H1 (cell line): Measurements from ENCODE around the gene ESR1. TPM values are rescaled to one million over a fixed set of nuclear protein-coding genes. Genes with fewer than 3 reads are reported as not detected.

Experiments
- CHD7 ChIP-seq: fragments of 300-600 bp; sonication (generic); IDR thresholded peaks from 2 replicates; pipeline ENCODE4 v1.7.1; 2012; ENCODE audit warnings: low read length, moderate library complexity, mild to moderate bottlenecking, inconsistent platforms; ENCODE audit not compliant: insufficient replicate concordance
- GABPA ChIP-seq: IDR thresholded peaks from 2 replicates; pipeline ENCODE4 v1.6.1; 2011; ENCODE audit warnings: mild to moderate bottlenecking, low read length, moderate library complexity, borderline replicate concordance; ENCODE audit not compliant: insufficient read depth
- GTF2F1 ChIP-seq: IDR thresholded peaks from 2 replicates; pipeline ENCODE4 v1.6.1; 2012; ENCODE audit warnings: low read depth, low read length, improper control_type of control experiment, borderline replicate concordance
- SP4 ChIP-seq: IDR thresholded peaks from 2 replicates; pipeline ENCODE4 v1.6.1; 2012; ENCODE audit warnings: low read length, inconsistent platforms
- SRF ChIP-seq: IDR thresholded peaks from 2 replicates; pipeline ENCODE4 v1.6.1; 2011; ENCODE audit warnings: mild to moderate bottlenecking, low read depth, low read length, moderate library complexity
- TCF12 ChIP-seq: IDR thresholded peaks from 2 replicates; pipeline ENCODE4 v1.6.1; 2011; ENCODE audit warnings: low read depth, mild to moderate bottlenecking, low read length
- polyA plus RNA-seq, 7 experiments: library from polyadenylated mRNA; depleted of rRNA in 3 of 7; stranded (reverse) in 5 of 7; unstranded in 2 of 7; fragments of >200 nt in 5 of 7; fragments of 200-250 nt in 2 of 7; gene quantifications; 1 replicate in 5 of 7; 2 replicates in 1 of 7; 4 replicates in 1 of 7; pipeline versions ENCODE4 v1.2.1 to v1.2.3, GENCODE V29; 2011 to 2013; ENCODE audit warnings: missing spikeins in 2 of 7, mixed read lengths in 2 of 7
- total RNA-seq: library from RNA; stranded (reverse); fragmentation: NEBNext Ultra II Directional; extraction: Animal tissue kit (Norgen Biotek cat#: 25700); gene quantifications from 2 replicates; pipeline ENCODE4 v1.2.1, GENCODE V29; 2021

ESR1 gene
- total and polyA plus RNA-seq, 2 of the 8 experiments (the other 6 are each of a cell fraction or from before 2014, with no cell fraction given) = 0.03 to 0.17 TPM

- TF ChIP-seq CHD7 = no peak
- no peak for TF ChIP-seq TCF12
- no peak for TF ChIP-seq SRF
- TF ChIP-seq GABPA = no peak
- TF ChIP-seq SP4 = no peak
- TF ChIP-seq GTF2F1 = no peak
Measured at GRCh38 chr6:151881231-151881630, 73.7 kb downstream of the ESR1 start (continued).
